DMS53 (cell line): ENCODE measurements around the gene TMEM178B.
A peak's percentile ranks its signal among the peaks of the same experiment; 100 is the strongest.
"Not testable (repeated sequence)": the region's sequence is repeated elsewhere in the genome, so short reads cannot be mapped to it uniquely, and the experiment has no call there.

ENCODE experiments used
- DNase-seq: peaks from one replicate; lab custom pipeline; 2025; lab: John Stamatoyannopoulos, UW

Gene TMEM178B

GRCh38 chr7:141356161-141356560 lies 282.3 kb downstream of the TMEM178B start:
- DNase-seq = no peak

- no peak for DNase-seq
Measured at GRCh38 chr7:141358386-141358785, 284.5 kb downstream of the TMEM178B start.

- DNase-seq = no peak
Measured at GRCh38 chr7:141359262-141359661, 285.4 kb downstream of the TMEM178B start.

GRCh38 chr7:141359740-141360415 lies 286.0 kb downstream of the TMEM178B start:
- peak; percentile 15 for DNase-seq

GRCh38 chr7:141360416-141360760 lies 286.5 kb downstream of the TMEM178B start:
- no peak for DNase-seq

- DNase-seq = no peak
Measured at GRCh38 chr7:141360803-141361202, 286.9 kb downstream of the TMEM178B start.

GRCh38 chr7:141361479-141361878 lies 287.6 kb downstream of the TMEM178B start:
- no peak for DNase-seq

- DNase-seq = no peak
Measured at GRCh38 chr7:141361960-141362359, 288.1 kb downstream of the TMEM178B start.

GRCh38 chr7:141362580-141363435 lies 288.9 kb downstream of the TMEM178B start:
- DNase-seq = no peak

- no peak for DNase-seq
Measured at GRCh38 chr7:141363748-141364147, 289.9 kb downstream of the TMEM178B start.

- DNase-seq = no peak
Measured at GRCh38 chr7:141366091-141366621, 292.3 kb downstream of the TMEM178B start.

GRCh38 chr7:141369422-141369821 lies 295.6 kb downstream of the TMEM178B start:
- no peak for DNase-seq

- DNase-seq = no peak
Measured at GRCh38 chr7:141370178-141370577, 296.3 kb downstream of the TMEM178B start.

- DNase-seq = no peak
Measured at GRCh38 chr7:141370650-141371049, 296.8 kb downstream of the TMEM178B start.

- DNase-seq = no peak
Measured at GRCh38 chr7:141374425-141374824, 300.6 kb downstream of the TMEM178B start.

GRCh38 chr7:141375442-141375841 lies 301.6 kb downstream of the TMEM178B start:
- no peak for DNase-seq

GRCh38 chr7:141377906-141378305 lies 304.0 kb downstream of the TMEM178B start:
- DNase-seq = peak; percentile 54

- no peak for DNase-seq
Measured at GRCh38 chr7:141378405-141378804, 304.5 kb downstream of the TMEM178B start.

- DNase-seq = no peak
Measured at GRCh38 chr7:141381794-141382427, 308.0 kb downstream of the TMEM178B start.

- DNase-seq = not testable (repeated sequence)
Measured at GRCh38 chr7:141383356-141383755, 309.5 kb downstream of the TMEM178B start.

- no peak for DNase-seq
Measured at GRCh38 chr7:141386881-141387280, 313.0 kb downstream of the TMEM178B start.

- no peak for DNase-seq
Measured at GRCh38 chr7:141387521-141388217, 313.8 kb downstream of the TMEM178B start.
